SU-DHL-6 (cell line): ENCODE measurements around the gene NAV3.

Experiments used
- H2AFZ ChIP-seq: fragments of 200-600 bp; sonication (generic); 2 replicates; pipeline ENCODE4 v1.6.1; 2014; ENCODE audit warnings: low read depth, mild to moderate bottlenecking, moderate library complexity, mixed read lengths, antibody characterized with exemption, low read length; ENCODE audit not compliant: severe bottlenecking
- H3F3A ChIP-seq: fragments of 200-600 bp; shearing (Covaris generic); 2 replicates; pipeline ENCODE4 v1.6.0; 2016; ENCODE audit warnings: antibody characterized with exemption, mild to moderate bottlenecking; ENCODE audit not compliant: insufficient read depth
- H3K27ac ChIP-seq: fragments of 200-600 bp; sonication (generic); 2 replicates; pipeline ENCODE4 v1.5.1; 2016; ENCODE audit warnings: low read depth, mild to moderate bottlenecking, low read length, moderate library complexity, mixed read lengths
- H3K27me3 ChIP-seq: fragments of 200-600 bp; sonication (generic), shearing (Covaris generic); 2 replicates; pipeline ENCODE4 v1.6.0; 2014; ENCODE audit warnings: mild to moderate bottlenecking, low read length
- H3K36me3 ChIP-seq: fragments of 200-600 bp; sonication (generic); 2 replicates; pipeline ENCODE4 v1.6.1; 2014; ENCODE audit warnings: mild to moderate bottlenecking, low read length, mixed read lengths
- H3K4me2 ChIP-seq: fragments of 300-600, 200-600 bp; shearing (Covaris generic), sonication (generic); 2 replicates; pipeline ENCODE4 v1.6.0; 2014; ENCODE audit warnings: low read length, low read depth, mild to moderate bottlenecking; ENCODE audit not compliant: poor library complexity, severe bottlenecking
- H3K4me3 ChIP-seq: fragments of 200-600 bp; sonication (generic); 2 replicates; pipeline ENCODE4 v1.5.1; 2014; ENCODE audit warnings: antibody characterized with exemption, low read length, mild to moderate bottlenecking, mixed read lengths; ENCODE audit not compliant: insufficient read depth, poor library complexity, severe bottlenecking
- H3K79me2 ChIP-seq: fragments of 200-600 bp; sonication (generic); 2 replicates; pipeline ENCODE4 v1.6.1; 2014; ENCODE audit warnings: mild to moderate bottlenecking, low read length, moderate library complexity; ENCODE audit not compliant: insufficient read depth
- H3K9ac ChIP-seq: fragments of 200-600 bp; sonication (generic); 2 replicates; pipeline ENCODE4 v1.7.0; 2014; ENCODE audit warnings: mild to moderate bottlenecking, low read length
- H3K9me2 ChIP-seq: fragments of 200-600 bp; sonication (generic); replicated peaks from 2 replicates; pipeline ENCODE4 v1.6.1; 2014; ENCODE audit warnings: low read length; ENCODE audit not compliant: insufficient read depth
- H3K9me3 ChIP-seq: fragments of 200-600 bp; sonication (generic); 2 replicates; pipeline ENCODE4 v1.6.1; 2014; ENCODE audit warnings: low read length, mixed read lengths; ENCODE audit not compliant: insufficient read depth
- H4K20me1 ChIP-seq: fragments of 200-600 bp; sonication (generic); 2 replicates; pipeline ENCODE4 v1.6.1; 2014; ENCODE audit warnings: low read depth, mild to moderate bottlenecking, antibody characterized with exemption, low read length, moderate library complexity, mixed read lengths
- EZH2phosphoT487 ChIP-seq: fragments of 200-600 bp; sonication (generic), shearing (Covaris generic); conservative IDR thresholded peaks from 2 replicates; pipeline ENCODE4 v1.6.1; 2018; ENCODE audit warnings: mild to moderate bottlenecking, antibody characterized with exemption, low read length, moderate library complexity, mixed read lengths
- TF ChIP-seq, protein P1 (sequence below): fragments of 200-600 bp; sonication (generic); IDR thresholded peaks from one replicate; pipeline ENCODE4 v1.5.1; 2017; ENCODE audit warnings: antibody characterized with exemption, mild to moderate bottlenecking, low read length, moderate library complexity; ENCODE audit not compliant: insufficient read depth, poor library complexity, severe bottlenecking

NAV3 gene

DNA sequence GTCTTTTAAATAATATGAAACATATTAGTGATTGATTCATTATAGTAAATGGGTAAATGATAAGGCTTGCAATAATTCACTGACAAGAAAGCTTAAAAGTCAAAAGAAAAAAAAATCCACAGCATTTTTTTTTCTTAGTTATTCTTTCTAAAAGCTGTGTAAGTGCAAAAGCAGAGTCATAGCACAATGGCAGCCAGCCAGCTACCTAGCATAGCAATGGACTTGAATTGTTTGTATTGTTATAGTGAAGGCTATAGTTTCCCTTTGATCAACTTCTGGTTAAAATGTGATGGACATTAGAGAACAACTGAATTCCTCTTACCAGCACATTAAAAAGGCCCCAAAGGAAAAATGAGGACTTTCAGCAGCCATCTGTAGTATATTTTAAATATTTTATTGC lies 232.1 kb downstream of the NAV3 start:
- Histone ChIP-seq H2AFZ (no peak overlapping the region), H3K9me3 (no peaks in the 10 kb centered on the region), H3K27ac (no peak overlapping the region), H3K9me2 (no peaks in the 10 kb centered on the region), H3K36me3 (no peaks in the 10 kb centered on the region), H3K9ac (no peak overlapping the region), H3K4me3 (no peak overlapping the region), H3K79me2 (no peaks in the 10 kb centered on the region), H3K4me2 (no peak overlapping the region), H4K20me1 (no peaks in the 10 kb centered on the region), H3K27me3 (no peaks in the 10 kb centered on the region), H3F3A (no peaks in the 10 kb centered on the region)
- TF ChIP-seq, protein P1, sequence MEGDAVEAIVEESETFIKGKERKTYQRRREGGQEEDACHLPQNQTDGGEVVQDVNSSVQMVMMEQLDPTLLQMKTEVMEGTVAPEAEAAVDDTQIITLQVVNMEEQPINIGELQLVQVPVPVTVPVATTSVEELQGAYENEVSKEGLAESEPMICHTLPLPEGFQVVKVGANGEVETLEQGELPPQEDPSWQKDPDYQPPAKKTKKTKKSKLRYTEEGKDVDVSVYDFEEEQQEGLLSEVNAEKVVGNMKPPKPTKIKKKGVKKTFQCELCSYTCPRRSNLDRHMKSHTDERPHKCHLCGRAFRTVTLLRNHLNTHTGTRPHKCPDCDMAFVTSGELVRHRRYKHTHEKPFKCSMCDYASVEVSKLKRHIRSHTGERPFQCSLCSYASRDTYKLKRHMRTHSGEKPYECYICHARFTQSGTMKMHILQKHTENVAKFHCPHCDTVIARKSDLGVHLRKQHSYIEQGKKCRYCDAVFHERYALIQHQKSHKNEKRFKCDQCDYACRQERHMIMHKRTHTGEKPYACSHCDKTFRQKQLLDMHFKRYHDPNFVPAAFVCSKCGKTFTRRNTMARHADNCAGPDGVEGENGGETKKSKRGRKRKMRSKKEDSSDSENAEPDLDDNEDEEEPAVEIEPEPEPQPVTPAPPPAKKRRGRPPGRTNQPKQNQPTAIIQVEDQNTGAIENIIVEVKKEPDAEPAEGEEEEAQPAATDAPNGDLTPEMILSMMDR: no peak
- TF ChIP-seq EZH2phosphoT487: no peak

DNA sequence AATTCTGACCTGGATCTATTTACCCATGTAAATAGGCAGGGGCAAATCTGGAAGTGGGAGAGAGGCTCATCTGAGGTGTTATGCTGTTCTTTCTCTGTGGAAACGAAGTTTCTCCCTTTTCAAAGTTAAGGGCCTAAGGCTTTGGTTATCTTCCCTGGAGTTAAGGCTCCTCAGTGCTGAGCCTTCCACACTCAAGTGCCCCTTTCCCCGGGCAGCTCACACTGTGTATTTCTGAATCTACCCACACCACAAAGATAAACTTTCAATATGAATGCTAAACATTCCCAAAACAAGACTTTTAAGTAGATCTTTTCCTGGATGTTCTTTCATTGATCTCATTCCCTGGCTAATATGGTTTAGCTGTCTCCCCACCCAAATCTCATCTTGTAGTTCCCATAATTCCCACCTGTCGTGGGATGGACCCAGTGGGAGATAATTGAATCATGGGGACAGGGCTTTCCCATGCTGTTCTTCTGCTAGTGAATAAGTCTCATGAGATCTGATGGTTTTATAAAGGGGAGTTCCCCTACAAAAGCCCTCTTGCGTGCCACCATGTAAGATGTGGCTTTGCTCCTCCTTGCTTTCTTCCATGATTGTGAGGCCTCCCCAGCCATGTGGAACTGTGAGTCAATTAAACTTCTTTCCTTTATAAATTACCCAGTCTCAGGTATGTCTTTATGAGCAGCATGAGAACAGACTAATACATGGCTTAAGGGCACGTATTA lies 251.1 kb downstream of the NAV3 start:
- no peak overlapping the region for H3K4me2 ChIP-seq
- TF ChIP-seq, protein P1: no peak
- TF ChIP-seq EZH2phosphoT487: no peak
- H4K20me1 ChIP-seq: no peaks in the 10 kb centered on the region
- H3K27me3 ChIP-seq: no peaks in the 10 kb centered on the region
- H3F3A ChIP-seq: no peaks in the 10 kb centered on the region
- H3K9me2 ChIP-seq: no peaks in the 10 kb centered on the region
- H3K36me3 ChIP-seq: no peaks in the 10 kb centered on the region
- no peak overlapping the region for H3K27ac ChIP-seq
- H3K9me3 ChIP-seq: no peaks in the 10 kb centered on the region
- no peaks in the 10 kb centered on the region for H3K79me2 ChIP-seq
- H2AFZ ChIP-seq: no peak overlapping the region
- no peak overlapping the region for H3K9ac ChIP-seq
- no peak overlapping the region for H3K4me3 ChIP-seq

DNA sequence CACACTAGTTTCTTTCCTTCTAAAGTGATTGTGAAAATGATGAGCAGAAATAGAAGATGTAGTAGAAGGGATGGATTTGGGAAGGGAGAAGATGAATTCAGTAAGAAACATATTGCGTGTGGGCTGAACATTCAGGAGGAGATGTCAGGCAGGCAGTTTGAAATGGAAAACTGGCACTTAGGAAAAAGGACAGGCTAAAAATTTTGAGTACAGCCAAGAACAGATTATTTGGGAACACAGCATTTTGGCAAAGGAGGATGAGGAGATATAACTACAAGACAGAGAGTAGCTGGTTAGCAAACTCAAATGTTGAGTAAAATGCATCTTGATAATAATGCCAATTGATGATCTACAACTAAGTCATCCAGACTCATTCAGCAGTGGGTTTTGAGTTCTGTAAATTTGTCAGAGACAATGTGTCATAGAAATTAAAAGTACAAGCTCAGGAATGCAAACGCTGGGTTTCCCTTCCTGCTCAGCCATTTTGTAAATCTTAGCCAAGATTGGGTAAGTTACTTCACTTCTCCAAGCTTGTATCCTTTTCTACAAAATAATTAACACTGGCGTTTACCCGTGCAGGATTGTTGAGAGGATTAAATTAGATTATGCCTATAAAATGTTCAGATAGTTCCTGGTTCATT lies 255.0 kb downstream of the NAV3 start:
- Histone ChIP-seq H3K4me2 (no peak overlapping the region), H2AFZ (no peak overlapping the region), H3K79me2 (no peaks in the 10 kb centered on the region), H3K27me3 (no peaks in the 10 kb centered on the region), H3K9me2 (no peaks in the 10 kb centered on the region), H3K4me3 (no peak overlapping the region), H3K9me3 (no peaks in the 10 kb centered on the region), H3K27ac (no peak overlapping the region), H3F3A (no peaks in the 10 kb centered on the region), H3K9ac (no peak overlapping the region), H4K20me1 (no peaks in the 10 kb centered on the region), H3K36me3 (no peaks in the 10 kb centered on the region)
- no peak for TF ChIP-seq EZH2phosphoT487
- TF ChIP-seq, protein P1: no peak
